ENCODE results near the gene CCDC57. TPM values are rescaled to one million over a fixed set of nuclear protein-coding genes. Genes with fewer than 3 reads are reported as not detected.
A peak's percentile ranks its signal among the peaks of the same experiment; 100 is the strongest.

CCDC57 gene
- total RNA-seq, 2 experiments from 2014 or later = 56.6 to 64.2 TPM

DNA sequence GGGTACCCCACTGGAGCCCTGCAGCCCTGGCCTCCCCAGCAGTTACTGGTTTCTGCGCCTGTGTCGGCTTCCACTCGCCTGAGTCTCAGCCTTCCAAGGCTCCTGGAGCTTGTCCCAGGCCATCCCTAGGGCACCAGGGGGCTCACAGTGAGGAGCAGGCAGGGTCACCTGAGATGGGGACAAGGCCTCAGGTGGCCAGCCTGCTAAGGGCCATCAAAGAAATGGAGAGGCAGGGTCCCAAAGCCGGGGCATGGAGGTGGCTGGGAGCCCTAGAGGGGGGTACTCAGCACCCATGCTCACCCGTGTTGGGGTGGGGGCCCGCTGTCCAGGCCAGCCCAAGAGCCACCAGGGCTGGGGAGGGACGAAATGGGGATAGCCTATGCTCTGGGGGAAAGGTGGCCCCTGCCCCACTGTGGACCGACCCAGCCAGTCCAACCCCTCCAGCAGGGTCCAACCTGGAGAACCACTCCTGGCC, 115.9 kb downstream of the CCDC57 start:
- peaks cover 16% of the 10 kb centered on the region for H3K4me1 Mint-ChIP-seq (ENCODE audit: low read depth)
- CTCF ChIA-PET = no interaction called here
- TF ChIP-seq, protein P1, sequence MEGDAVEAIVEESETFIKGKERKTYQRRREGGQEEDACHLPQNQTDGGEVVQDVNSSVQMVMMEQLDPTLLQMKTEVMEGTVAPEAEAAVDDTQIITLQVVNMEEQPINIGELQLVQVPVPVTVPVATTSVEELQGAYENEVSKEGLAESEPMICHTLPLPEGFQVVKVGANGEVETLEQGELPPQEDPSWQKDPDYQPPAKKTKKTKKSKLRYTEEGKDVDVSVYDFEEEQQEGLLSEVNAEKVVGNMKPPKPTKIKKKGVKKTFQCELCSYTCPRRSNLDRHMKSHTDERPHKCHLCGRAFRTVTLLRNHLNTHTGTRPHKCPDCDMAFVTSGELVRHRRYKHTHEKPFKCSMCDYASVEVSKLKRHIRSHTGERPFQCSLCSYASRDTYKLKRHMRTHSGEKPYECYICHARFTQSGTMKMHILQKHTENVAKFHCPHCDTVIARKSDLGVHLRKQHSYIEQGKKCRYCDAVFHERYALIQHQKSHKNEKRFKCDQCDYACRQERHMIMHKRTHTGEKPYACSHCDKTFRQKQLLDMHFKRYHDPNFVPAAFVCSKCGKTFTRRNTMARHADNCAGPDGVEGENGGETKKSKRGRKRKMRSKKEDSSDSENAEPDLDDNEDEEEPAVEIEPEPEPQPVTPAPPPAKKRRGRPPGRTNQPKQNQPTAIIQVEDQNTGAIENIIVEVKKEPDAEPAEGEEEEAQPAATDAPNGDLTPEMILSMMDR (IDR thresholded peaks at IDR 0.05) = no peak
- H3K36me3 Mint-ChIP-seq (ENCODE audit: low read depth) = peaks cover 29% of the 10 kb centered on the region
- no peak overlapping the region for H3K27ac Mint-ChIP-seq
- H3K9me3 Mint-ChIP-seq = no peaks in the 10 kb centered on the region
- intact Hi-C loops (cut with micrococcal nuclease) = no loop called here
- ATAC-seq (no peak), DNase-seq (no peak)
- peak overlapping the region; percentile 75 for H3K4me3 Mint-ChIP-seq
- no peaks in the 10 kb centered on the region for H3K27me3 Mint-ChIP-seq
- POLR2A ChIA-PET = interaction anchor here (1.0 to 4.3 kb wide), 9 partner anchors 8 to 46 kb away, joined by 3 to 16 read pairs (median 5); partner anchors contain the start of gene DUS1L

DNA sequence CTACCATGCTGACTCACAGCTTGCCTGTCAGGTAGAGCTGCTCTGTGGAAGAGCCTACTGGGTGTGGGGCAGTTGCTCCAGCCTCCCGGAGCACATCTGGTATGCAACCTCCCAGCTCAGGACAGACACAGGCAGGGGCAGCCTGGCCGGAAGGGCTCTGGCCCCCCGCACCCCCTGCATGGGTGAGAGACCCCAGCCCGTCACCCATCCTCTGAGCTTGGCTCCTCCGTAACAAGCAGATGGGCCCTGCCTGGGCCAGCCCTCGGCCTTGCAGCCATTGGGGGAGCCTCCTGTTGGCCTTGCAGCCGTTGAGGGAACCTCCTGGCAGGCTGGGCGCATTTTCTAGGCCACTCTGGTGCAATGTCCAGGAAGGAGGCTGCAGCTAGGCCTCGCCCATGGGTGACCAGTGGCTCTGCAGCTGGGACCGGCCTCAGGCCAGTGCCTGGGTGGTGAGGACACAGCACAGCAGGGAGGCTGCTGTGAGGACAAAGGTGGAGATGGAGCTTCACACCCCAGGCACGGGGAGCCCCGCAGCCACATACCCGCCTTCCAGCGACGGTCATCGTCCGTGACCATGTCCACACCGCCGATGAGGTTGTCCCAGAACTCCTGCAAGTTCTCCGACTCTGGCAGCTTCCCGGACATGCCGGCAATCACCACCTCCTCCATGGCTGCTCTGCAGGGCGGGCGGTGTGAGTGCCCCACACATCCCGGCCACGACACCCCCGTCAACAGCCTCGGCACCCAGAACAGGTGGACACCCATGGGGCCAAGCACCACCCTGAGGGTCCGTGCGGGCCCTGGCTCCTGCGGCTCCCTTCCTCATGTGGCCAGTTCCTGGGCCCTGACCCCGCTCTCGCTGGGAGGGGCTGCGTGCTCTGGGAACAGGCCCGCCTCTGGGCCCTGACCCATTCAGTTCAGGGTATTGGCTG, 116.6 kb downstream of the CCDC57 start:
- H3K36me3 Mint-ChIP-seq (ENCODE audit: low read depth) = peaks cover 30% of the 10 kb centered on the region
- intact Hi-C loops (cut with micrococcal nuclease) = no loop called here
- no peaks in the 10 kb centered on the region for H3K27me3 Mint-ChIP-seq
- CTCF ChIA-PET = interaction anchor here (0.9 to 1.2 kb wide), 3 partner anchors 10 to 137 kb away, joined by 3 read pairs; no protein-coding TSS in a partner anchor
- TF ChIP-seq, protein P1 (IDR thresholded peaks at IDR 0.05) = no peak
- ATAC-seq (no peak), DNase-seq (no peak)
- peak overlapping the region; percentile 75 for H3K4me3 Mint-ChIP-seq
- H3K9me3 Mint-ChIP-seq = no peaks in the 10 kb centered on the region
- H3K27ac Mint-ChIP-seq = no peak overlapping the region
- POLR2A ChIA-PET = interaction anchor here (0.6 to 4.3 kb wide), 12 partner anchors 8 to 179 kb away, joined by 3 to 16 read pairs (median 4); partner anchors contain the start of gene DUS1L
- peaks cover 15% of the 10 kb centered on the region for H3K4me1 Mint-ChIP-seq (ENCODE audit: low read depth)

GRCh38 chr17:82094931-82095776, 117.5 kb downstream of the CCDC57 start:
- H3K4me3 Mint-ChIP-seq = peak overlapping the region; percentile 75
- intact Hi-C loops (cut with micrococcal nuclease) = no loop called here
- no peak for DNase-seq
- ChIA-PET POLR2A (interaction anchor here (0.6 to 4.3 kb wide), 9 partner anchors 11 to 178 kb away, joined by 3 to 16 read pairs (median 3); partner anchors contain the start of gene DUS1L), CTCF (interaction anchor here (0.9 to 1.2 kb wide), 3 partner anchors 11 to 136 kb away, joined by 3 read pairs; no protein-coding TSS in a partner anchor)
- TF ChIP-seq, protein P1 (IDR thresholded peaks at IDR 0.05) = no peak
- no peak for ATAC-seq
- no peaks in the 10 kb centered on the region for H3K27me3 Mint-ChIP-seq
- no peak overlapping the region for H3K27ac Mint-ChIP-seq
- peaks cover 9% of the 10 kb centered on the region for H3K4me1 Mint-ChIP-seq (ENCODE audit: low read depth)
- peaks cover 31% of the 10 kb centered on the region for H3K36me3 Mint-ChIP-seq (ENCODE audit: low read depth)
- no peaks in the 10 kb centered on the region for H3K9me3 Mint-ChIP-seq

DNA sequence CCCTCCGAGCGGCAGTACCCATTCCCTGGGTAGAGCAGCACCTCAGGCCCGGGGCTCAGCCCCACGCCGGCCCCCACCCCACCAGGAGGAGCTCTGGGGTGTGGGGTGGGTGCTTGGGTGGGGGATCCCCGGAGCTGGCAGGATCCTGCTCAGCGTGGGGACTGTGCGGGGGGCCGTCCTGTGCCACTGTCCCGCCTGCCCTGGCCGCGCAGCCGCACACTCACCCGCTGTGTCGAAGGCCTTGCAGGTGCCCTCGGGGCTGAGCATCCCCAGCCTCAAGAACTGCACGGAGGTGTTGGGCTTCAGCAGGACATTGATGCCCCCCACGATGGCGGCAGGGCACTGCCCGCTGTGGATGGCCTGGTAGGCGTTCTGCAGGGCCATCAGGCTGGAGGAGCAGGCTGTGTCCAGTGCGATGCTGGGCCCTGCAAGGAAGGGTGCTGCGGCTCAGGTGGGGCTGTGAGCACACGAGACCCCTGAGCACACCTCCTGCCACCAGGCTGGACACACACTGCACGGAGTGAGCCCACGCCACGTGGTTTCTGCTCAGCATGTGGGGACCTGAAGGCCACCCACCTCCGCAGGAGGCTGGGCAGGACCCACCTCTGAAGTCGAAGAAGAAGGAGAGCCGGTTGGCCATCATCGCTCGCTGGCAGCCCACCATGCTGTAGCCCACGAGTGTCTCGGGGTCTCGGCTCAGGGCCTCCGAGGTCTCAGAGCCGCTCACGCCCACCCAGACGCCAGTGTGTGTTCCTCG, 119.5 kb downstream of the CCDC57 start:
- intact Hi-C loops (cut with micrococcal nuclease) = no loop called here
- H3K27me3 Mint-ChIP-seq = no peaks in the 10 kb centered on the region
- ChIA-PET POLR2A (interaction anchor here (0.7 kb wide), 1 partner anchor 28 kb away, joined by 3 read pairs; no protein-coding TSS in a partner anchor), CTCF (no interaction called here)
- H3K9me3 Mint-ChIP-seq = no peaks in the 10 kb centered on the region
- H3K4me3 Mint-ChIP-seq = no peak overlapping the region
- no peak for ATAC-seq
- peaks cover 4% of the 10 kb centered on the region for H3K4me1 Mint-ChIP-seq (ENCODE audit: low read depth)
- TF ChIP-seq, protein P1 (IDR thresholded peaks at IDR 0.05) = no peak
- DNase-seq = no peak
- H3K27ac Mint-ChIP-seq = no peak overlapping the region
- peaks cover 26% of the 10 kb centered on the region for H3K36me3 Mint-ChIP-seq (ENCODE audit: low read depth)

Data from activated CD8-positive, alpha-beta T cell treated with anti-CD3 and anti-CD28 coated beads for 36 hours (primary cell).